HG03135 (cell line): ENCODE measurements around the gene WDR20.
"Not testable (repeated sequence)": the region's sequence is repeated elsewhere in the genome, so short reads cannot be mapped to it uniquely, and the experiment has no call there.

ENCODE experiments used
- ATAC-seq: cut with Tn5 transposase; IDR thresholded peaks from one replicate; pipeline ENCODE4 v1.9.1; 2021; ENCODE audit warnings: mild to moderate bottlenecking, moderate library complexity; ENCODE audit not compliant: unreplicated experiment

Gene WDR20

DNA sequence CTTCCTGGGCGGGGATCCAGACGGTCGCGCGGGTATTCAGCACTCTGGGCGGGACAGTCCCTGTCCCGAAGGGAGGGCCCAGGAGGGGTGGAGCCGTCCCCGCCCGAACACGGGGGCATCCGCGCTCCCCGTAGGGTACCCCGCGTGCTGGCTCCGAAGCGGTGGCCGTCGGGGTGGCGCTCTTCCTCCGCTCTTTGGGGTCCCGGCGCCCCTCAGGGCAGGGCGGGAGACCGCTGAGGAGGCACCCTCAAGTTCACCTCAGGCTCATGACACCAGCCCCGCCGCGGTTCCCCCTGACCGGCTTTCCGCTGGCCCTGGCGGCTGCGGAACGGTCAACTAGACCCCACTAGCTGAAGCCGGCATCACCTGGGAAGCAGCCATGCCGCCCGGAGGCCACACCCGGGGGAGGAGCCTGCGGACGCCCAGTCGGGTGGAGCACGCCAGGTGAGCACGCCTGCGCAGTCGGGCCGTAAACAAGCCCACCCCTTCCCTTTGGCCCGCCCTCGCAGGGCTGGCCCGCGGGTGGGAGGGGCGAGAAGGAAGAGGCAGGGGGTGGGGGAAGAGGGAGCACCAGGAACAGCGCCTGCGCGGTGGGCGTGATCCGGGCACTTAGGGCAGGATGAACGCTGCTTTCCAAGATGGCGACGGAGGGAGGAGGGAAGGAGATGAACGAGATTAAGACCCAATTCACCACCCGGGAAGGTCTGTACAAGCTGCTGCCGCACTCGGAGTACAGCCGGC, at the start of gene WDR20:
WDR20 (plus strand) TSS at position 612 of the 741 bp plus-strand sequence; CDS start at position 639, 27 bp downstream.
- peak; percentile 89 for ATAC-seq

DNA sequence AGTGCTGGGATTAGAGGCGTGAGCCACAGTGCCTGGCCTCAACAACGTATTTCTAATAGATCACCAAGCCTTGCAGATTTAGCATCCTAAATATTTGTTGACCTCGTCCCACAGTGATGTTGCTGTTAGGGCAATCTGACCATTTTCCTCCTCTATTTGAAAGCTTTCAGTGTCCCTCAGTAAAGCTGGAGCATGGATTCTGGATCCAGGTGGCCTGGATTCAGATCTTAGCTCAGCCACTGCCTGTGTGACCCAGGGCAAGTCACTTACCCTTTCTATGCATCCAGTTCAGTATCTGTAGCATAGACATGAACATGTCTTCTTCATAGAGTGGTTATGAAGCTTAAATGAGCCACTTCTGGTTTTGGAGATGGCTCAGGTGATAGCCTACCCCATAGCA, 49.0 kb upstream of the WDR20 start:
- no peak for ATAC-seq

GRCh38 chr14:102092806-102093205, 46.9 kb upstream of the WDR20 start:
- no peak for ATAC-seq

DNA sequence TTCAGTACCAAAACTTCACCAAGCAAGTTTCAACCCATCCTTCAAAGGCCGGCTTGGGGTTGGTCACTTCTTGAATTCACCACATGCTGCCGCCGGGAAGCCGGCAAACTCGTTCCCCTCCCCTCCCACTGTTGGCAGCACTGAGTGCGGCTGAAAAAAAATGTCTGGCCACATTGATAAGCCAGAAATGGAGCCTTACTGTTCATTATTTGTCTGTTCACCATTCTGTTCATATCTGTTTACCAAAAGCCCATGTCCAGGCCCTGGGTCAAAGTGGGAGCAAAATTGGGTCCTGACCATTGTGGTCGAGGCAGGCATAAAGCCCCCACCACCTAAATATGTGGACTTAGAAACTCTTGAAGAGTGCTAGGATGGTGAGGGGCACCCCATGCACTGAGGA, 45.6 kb upstream of the WDR20 start:
- no peak for ATAC-seq

DNA sequence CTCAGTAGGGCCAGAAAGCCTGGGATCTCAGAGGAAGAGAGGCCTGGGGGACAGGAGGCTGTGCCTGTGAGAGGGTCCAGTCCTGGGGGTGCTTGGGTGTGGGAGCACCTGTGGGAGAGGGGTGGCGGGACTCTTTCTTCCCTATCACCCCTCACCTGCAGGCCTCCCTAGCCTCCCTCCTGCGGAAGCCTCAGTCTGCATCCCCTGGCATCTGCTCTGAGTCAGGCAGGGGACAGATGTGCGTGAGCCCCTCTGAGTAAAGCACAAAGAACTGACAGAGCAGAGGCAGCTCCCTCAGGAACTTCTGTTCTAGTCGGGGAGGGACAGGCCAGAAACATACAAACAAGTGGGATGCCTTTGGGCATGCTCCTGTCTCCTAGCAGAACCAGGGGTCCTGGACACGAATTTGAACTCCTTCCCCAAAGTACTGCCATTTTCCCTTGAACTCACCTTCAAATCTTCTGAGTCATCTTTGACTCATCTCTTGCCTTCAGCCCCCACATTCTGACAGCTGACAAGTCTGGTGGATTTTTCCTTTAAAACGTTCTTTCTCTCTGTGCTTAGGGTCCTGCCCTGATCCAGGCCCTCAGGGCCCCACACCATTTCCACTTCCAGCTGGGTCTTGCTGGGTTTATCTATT, 44.3 kb upstream of the WDR20 start:
- no peak for ATAC-seq

- ATAC-seq = no peak
Measured at GRCh38 chr14:102095871-102096568, 43.7 kb upstream of the WDR20 start.

- no peak for ATAC-seq
Measured at GRCh38 chr14:102096569-102097188, 43.0 kb upstream of the WDR20 start.

GRCh38 chr14:102097441-102098135, 42.1 kb upstream of the WDR20 start:
- ATAC-seq = no peak

- ATAC-seq = peak; percentile 65
Measured at GRCh38 chr14:102103062-102103695, 36.5 kb upstream of the WDR20 start.

DNA sequence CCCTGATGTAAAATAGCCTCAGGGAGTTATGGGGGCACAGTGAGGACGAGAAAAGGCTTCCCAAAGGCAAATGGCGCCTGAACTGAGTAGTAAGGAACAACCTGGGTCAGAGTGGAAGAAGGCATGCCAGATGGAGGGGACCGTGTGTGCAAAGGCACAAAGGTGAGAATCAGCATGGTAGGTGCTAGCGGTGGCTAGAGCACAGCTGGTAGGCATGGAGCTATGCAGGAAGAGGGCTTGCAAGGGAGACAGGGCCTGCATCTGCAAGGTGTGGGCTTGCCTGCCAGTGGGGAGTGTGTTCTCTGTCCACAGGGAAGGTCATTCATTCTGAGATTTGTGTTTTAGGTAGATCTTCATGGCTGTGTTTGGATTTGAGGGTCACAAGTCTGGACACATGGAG, 34.3 kb upstream of the WDR20 start:
- ATAC-seq = no peak

DNA sequence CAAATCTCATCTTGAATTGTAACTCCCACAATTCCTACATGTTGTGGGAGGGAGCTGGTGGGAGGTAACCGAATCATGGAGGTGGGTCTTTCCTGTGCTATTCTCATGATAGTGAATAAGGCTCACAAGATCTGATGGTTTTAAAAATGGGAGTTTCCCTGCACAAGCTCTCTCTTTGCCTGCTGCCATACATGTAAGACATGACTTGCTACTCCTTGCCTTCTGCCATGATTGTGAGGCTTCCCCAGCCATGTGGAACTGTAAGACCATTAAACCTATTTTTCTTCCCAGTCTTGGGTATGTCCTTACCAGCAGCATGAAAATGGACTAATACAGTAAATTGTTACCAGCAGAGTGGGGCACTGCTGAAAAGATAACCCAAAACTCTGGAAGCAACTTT, 30.4 kb upstream of the WDR20 start:
- not testable (repeated sequence) for ATAC-seq

- no peak for ATAC-seq
Measured at GRCh38 chr14:102111101-102111500, 28.6 kb upstream of the WDR20 start.

DNA sequence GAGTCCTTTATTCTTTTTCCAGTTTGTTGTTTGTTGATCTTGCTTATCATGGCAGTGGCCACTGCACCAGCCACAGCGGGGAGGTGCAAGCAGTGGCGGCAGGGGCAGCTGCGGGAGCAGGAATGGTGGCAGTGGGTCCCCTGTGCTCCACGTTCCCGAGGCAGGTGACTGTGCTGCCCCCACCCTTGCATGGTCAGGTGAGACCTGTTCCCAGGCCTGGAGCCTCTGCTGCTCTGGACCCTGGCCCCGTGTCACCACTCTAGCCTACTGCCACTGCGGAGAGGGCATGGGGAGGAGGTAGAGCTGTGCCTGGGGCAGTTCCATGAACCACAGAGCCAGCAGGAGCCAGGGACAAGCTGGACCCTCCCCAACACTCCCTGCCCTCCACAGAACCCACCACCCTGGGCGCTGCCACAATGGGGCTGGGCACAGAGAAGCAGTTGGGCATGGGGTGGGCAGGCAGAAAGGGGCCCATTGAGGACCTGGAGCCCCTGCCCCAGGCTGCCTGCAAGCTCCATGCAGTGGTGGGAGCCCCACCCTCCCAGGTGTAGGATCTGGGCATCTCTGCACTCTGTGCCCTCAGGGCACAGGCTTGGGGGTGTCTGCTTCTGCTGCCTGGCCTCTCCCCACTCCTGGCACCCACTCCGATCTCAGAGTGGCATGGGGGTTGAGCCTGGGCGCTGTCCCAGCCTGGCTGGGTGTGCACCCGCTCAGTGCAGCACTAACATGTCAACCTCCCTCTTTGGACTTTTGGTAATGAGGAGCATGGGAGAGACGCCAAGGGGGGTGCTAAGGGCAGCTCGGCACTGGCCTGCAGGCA, 23.1 kb upstream of the WDR20 start:
- no peak for ATAC-seq

DNA sequence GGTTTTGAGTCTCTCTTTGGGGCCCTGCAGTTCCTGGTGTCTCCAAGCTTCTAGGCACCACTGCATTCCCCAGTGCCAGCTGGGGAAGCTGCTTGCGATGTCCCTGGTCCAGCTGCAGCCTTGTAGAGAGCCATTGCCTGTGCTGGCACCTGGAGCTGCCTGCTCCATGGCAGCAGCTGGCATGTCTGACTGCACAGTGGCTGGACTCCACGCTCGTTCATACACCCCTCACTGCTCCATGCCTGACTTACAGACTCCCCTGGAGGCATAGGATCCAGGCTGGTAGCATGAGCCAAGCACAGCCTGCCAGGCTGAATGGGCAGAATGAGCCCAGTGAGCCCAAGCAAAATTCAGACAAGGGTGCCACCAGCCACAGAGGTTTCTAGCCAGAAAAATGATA, 21.8 kb upstream of the WDR20 start:
- no peak for ATAC-seq

GRCh38 chr14:102120888-102121287, 18.8 kb upstream of the WDR20 start:
- ATAC-seq = no peak

DNA sequence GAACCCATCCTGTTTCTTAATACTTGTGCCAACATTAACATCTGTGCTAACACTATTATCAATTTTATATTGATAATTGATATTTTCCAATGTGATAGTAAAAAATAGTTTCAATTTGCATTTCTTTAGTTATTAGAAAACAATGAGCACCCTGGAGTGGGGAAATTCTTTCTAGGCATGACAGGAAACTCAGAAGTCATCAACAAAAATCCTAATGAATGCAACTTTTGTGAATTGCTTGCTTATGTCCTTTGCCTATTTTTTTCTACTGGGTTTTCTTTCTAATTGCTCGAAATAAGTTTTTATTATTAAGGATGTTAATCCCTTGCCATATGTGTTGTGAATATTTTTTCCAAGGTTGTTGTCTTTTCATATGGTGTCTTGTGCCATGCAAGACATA, 18.1 kb upstream of the WDR20 start:
- no peak for ATAC-seq

DNA sequence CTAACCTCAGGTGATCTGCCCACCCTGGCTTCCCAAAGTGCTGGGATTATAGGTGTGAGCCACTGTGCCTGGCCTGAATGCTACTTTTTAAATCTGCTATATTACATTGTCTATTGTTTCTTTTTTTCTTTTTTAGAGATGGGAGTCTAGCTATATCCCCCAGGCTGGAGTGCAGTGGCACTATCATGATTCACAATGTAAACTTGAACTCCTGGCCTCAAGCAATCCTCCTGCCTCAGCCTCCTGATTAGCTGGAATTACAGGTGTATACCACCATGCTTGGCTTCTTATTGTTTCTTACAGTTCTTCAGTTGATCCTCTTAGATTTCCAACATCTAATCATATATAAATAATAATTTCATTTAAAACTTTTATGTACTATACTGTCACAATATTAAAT, 15.3 kb upstream of the WDR20 start:
- no peak for ATAC-seq

GRCh38 chr14:102125546-102125945, 14.2 kb upstream of the WDR20 start:
- ATAC-seq = no peak

DNA sequence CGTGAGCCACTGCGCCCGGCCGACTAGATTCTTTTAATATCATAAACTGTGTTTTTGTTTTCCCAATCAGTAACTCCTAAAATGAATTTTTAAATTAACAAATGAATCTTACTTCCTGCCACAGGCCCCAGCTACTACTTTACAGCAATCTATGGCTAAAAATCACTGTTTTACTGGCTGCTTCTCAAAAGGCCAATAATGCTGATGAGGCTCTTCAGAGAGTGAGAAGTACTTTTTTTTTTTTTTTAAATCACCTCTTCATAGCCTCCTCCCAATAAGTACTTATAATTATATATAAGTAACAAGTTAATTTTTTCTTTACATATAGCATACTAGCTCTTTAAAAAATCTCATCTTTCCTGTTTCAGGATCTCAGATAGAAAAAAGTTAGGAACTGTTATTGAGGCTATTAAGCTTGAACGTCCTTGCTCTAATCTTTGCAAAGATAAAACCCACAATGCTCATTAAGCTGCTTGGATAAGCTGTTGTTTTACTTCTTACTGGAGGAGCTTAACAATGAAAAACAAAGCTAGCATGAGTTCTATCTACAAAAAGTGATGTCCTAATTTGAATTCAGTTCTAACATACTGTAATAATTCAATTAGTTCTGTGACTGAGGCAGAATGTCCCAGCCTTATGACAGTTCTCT, 12.8 kb upstream of the WDR20 start:
- no peak for ATAC-seq
